Ureter (tissue), 1 donor: Measurements from ENCODE around the gene ISYNA1. TPM values are rescaled to one million over a fixed set of nuclear protein-coding genes. Genes with fewer than 3 reads are reported as not detected.
"Not testable (repeated sequence)": the region's sequence is repeated elsewhere in the genome, so short reads cannot be mapped to it uniquely, and the experiment has no call there.

Experiments
- DNase-seq: peaks from one replicate; pipeline ENCODE4 v3.0.0-alpha.2; 2020; ENCODE audit warnings: low spot score
- total RNA-seq: library from RNA; stranded (reverse); gene quantifications from one replicate; pipeline ENCODE4 v1.2.4, GENCODE V29; 2023
- donor health status: DM: yes; HTN: yes; CAD: no.

Gene ISYNA1
- total RNA-seq, 1 donor from 2014 or later, result 116 TPM

DNA sequence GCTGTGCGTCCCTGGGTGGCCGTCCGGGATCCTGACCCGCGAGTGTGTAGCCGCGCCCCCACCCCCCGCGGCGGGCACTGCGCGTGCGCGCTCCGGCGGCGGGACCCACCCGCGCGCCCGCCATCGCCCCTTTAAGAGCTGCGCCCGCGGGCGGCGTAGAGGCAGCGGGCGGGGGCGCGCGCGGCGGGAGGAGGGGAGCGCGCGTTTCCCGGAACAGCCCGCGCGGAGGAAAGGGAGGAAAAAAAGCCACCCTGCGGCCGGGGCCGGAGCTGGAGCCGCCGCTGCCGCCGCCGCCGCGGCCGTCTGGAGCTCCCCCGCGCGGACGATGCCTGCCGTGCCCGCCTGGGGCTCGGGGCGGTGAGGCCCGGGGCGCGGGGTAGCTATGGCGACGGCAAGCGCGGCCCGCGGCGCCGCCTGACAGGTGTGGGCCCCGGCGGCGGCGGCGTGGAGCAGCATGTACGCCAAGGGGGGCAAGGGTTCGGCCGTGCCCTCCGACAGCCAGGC lies 18.7 kb downstream of the ISYNA1 start, which contains the start of gene SSBP4:
SSBP4 (plus strand) TSS at position 204 of the 504 bp plus-strand sequence; CDS start at position 455, 251 bp downstream.
- DNase-seq, result no peak

DNA sequence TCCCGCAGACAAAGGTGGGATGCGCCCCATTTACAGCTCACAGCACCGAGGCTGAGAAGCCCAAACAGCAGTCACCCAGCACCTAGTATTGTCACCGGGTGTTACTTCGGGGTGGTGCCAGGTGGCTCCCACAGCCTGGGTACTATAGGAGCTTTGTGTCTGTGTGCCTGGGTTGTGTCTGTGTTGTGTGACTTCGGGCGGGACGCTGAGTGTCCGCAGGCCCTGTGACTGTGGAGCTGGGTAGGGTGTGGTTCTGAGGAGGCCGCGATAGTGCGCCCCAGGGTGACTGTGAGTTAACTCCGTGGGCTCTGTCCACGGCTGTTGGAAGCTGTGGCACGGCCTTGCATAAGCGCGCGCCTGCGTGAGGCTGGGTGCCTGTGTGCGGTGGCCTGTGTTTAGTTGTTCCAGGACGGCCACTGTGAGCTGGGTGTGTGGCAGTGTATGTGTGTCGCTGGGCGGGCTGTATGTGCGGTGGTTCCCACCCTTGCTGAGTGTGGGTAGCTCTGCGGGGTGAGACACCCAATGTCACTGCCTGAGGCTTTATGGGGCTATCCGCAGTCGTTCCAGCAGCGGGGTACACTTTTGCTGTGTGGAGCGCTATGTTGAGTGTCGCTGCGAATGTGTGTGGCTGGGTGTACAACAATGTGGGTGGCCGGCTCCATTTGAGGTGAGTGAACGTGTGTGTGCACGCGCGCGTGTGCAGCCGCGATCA lies 19.3 kb downstream of the ISYNA1 start:
- DNase-seq, result peak; percentile 71

DNA sequence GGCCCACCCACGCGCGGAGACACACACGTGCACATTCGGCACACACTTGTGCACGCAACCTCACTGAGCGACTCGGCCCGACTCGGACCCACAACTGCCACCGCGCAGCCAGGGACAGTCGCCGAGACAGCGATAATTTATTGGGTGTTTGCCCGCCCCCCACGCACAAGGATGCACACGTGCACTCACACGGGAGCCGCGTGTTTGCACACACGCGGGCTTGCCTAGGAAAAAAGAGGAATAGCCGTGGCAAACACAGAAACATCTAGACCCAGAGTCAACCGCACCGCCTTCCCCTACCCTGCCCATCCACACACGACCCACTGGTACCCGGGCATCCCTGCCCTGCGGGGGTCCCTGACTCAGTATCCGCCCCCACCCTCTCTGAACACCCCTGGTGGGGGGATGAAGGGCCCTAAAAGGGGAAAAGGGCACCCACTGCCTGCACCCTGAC lies 19.9 kb downstream of the ISYNA1 start:
- DNase-seq, result peak; percentile 69

DNA sequence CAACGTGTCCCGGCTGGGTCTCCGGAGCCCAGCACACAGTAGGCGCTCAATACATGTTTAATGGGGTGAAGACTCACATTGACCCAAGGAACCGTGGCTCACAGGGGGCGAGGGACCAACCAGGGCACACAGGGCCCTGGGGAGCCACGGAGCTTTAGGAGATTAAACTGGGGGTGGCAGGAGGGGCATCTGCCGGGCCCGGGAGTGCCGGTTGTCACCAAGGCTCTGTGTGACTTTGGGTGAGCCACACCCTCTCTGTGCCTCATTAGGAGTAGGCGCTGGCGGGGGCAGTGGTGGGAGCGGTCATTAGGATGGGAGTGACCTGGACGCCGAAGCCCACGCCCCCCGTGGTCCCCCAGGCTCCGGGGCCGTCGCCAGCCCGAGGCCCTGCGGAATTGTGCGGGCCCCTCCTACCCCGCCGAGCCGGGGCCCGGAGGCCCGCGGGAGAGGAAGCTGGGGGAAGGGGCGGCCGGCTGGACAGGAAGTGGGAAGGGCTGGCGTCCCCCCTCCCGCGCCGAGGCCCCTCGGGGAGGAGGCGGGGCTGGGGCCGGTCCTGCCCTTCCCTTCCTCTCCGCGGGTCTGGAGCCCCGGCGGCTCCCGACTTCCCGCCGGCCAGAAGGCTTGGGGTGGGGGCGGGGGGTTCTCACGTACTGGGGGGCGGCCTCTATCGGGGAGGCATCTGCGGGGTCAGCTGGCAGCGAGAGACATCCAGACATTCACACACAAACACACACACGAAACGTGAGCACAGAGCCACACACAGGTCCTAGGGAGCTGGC lies 20.5 kb downstream of the ISYNA1 start:
- peak; percentile 81 for DNase-seq

DNA sequence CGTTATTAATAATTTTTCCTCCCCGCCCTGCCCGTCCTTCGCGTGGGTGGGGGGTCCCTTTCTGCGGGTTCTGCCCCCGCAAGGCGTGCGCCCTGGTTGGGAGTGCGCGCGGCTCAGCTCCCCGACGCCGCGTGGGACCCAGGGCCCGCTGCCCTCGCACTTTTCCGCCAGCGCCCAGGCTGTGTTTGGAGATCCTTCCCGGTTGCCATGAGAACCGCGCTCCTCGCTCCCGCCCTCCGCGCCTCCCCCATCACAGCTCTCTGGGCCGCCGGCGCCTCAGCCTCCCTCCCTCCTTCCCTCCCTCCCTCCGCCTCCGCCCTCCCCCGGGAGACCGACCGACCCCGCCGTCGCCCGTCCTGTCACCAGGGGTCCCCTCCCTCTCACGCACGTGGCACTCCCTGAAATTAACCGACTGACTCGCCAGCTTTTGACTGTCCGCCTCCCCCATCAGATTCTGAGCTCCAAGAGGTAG lies 21.1 kb downstream of the ISYNA1 start:
- peak; percentile 92 for DNase-seq

DNA sequence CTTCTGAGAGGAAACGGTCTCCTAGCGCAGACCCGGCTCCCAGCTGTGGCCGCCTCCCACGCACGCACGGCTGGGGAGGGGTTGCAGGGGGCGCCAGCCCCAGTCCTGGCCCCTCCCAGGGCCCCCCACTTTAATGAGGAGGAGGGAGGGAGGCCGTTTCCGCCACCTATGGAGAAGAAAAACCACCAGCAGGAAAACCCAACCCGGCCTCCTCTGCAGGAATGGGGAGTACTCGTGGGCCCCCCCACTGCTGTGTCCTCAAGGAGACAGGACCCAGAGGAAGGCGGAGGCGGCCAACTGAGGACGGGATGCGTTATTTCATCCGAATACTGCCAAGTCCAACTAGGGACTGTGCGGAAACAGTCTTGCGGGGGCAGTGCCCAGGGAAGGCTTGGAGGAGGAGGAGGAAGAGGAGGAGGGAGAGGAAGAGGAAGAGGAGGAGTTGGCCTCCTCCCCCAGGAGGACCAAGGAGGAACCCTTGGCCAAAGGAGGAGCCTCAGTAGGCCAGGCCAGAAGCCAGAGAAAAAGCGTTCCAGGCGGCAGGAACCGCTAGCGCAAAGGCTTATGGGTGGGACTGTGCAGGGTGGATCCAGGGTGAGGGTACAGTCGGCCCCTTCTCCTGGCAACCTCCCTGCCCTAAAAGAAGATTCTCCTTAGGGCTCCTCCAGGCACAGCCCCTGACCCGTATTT lies 22.6 kb downstream of the ISYNA1 start:
- peak; percentile 78 for DNase-seq

DNA sequence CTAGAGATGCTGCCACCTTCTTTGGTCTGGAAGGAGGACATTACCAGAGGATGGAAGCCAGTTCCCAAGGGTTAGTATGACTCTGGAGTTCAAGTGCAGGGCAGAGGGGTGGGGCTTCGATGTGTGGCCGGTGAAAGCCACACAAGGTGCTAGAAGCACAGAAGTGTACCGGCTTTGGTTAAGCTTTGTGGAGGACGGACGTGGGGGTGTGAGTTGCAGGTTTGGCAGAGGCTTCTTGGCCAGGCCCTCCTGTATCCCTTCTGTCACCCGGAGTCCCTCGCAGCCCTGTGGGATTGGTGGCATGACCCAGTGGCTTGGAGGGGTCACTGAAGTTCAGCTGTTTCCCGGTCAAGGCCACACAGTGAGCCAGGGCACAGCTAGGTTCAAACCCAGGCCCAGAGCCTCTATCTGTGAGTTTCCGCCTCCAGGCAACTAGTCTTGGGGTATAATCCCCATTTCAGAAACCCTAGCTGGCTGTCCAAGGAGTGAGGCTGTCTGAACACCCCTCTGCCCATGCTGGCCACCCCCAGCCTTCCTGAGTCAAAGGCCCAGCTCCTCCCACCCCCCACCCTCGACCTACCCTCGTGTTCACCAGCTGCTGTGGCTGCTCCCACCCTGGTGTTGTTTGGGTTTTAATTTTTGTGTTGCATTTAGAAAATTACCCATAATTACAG lies 23.3 kb downstream of the ISYNA1 start:
- DNase-seq, result no peak

DNA sequence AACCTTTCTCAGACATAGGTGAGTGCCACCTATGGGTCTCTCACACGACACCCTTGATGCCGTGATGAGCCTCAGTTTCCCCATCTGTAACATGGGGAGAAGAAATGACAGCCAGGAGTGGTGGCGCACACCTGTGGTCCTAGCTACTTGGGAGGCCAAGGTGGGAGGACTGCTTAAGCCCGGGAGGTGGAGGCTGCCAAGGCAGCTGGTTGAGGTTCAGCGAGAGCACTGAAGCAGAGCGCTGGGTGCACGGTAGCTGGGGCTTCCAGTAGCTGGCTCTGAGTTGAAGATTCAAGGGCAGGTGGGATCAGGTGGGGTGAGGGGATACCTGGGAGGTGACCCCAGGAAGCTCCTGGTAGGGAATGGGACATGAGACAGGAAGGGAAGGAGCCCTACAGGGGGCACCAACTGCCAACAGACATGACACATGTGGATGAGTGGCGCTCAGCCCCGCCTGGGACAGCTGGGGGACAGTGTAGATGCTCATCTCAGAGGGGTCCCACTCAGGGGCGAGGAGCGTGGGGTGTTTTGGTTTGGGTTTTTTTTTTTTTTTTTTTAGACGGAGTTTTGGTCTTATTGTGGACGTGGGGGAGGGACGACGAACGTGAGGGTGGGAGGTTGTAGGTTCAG lies 25.2 kb downstream of the ISYNA1 start:
- no peak for DNase-seq

DNA sequence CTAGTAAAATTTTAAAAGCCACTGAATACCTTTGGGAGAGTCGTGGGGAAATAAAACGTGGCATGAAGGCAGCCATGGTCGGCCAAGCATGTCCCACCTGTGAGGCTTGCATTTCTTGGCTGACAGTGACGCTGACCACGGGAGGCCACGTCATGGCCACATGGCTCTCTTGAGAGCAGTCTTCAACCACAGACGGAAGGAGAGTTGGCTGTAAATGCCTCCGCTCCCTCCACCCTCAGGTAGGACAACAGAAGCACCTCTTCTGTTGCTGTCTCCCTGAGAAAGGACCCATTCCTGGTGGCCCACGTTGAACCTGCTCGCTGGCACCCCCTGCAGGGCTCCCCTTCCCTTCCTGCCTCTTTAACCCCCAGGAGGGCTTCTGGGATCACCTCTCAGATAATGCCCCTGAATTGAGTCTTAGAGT lies 29.9 kb downstream of the ISYNA1 start:
- no peak for DNase-seq

DNA sequence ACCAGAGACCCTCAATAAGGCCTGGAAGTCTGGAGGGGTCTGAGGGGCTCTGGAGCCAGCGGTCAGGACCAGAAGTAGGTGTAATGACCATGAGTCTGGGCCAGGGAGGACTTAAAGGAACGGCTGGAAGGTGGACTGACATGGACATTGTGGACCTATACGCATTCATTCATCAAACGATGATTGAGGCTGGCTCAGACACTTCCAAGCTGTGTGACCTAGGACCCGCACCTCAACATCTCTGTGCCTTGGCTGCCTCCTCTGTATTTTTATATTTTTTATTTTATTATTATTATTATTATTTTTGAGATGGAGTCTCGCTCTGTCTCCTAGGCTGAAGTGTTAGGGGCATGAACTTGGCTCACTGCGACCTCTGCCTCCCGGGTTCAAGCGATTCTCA lies 31.2 kb downstream of the ISYNA1 start:
- no peak for DNase-seq

DNA sequence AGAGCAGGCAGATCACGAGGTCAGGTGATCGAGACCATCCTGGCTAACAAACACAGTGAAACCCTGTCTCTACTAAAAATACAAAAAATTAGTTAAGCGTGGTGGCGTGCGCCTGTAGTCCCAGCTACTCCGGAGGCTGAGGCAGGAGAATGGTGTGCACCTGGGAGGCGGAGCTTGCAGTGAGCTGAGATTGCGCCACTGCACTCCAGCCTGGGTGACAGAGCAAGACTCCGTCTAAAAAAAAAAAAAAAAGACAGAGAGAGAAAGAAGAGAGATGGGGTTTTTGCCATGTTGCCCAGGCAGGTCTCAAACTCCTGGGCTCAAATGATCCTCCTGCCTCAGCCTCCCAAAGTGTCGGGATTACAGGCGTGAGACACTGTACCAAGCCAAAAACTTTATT lies 32.2 kb downstream of the ISYNA1 start:
- DNase-seq, result not testable (repeated sequence)

DNA sequence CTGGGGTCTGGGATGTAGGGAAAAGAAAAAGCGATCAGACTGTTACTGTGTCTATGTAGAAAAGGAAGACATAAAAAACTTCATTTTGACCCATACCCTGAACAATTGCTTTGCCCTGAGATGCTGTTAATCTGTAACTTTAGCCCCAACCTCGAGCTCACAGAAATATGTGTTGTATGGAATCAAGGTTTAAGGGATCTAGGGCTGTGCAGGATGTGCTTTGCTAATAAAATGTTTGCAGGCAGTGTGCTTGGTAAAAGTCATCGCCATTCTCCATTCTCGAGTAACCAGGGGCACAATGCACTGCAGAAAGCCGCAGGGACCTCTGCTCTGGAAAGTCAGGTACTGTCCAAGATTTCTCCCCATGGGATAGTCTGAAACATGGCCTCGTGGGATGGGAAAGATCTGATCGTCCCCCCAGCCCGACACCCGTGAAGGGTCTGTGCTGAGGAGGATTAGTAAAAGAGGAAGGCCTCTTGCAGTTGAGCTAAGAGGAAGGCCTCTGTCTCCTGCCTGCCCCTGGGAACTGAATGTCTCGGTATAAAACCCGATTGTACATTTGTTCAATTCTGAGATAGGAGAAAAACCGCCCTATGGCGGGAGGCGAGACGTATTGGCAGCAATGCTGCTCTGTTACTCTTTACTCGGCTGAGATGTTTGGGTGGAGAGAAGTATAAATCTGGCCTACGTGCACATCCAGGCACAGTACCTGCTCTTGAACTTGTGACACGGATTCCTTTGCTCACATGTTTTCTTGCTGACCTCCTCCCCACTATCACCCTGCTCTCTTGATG lies 35.3 kb downstream of the ISYNA1 start:
- DNase-seq, result not testable (repeated sequence)

DNA sequence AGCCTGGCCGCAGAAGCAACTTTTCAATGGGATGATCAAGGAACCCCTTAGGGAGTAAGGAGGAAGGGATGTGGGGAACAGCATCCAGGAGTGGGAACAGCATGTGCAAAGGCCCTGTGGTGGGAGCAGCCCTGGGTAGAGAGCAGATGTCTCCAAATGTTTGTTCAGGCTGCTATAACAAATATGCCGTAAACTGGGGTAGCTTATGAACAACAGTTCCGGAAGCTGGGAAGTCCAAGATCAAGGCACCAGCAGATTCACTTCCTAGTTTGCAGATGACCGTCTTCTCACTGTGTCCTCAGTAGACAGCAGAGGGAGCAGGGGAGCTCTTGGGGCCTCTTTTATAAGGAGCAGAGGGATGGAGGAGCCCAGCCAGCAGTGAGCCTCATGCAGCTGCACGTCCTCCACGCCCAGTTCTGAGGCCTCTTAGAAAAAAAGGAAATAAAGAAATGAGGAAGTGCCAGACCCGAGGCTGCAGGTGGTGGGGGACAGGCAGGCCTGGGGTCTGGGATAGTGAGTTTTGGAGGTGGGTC lies 36.3 kb downstream of the ISYNA1 start:
- DNase-seq, result peak; percentile 73

DNA sequence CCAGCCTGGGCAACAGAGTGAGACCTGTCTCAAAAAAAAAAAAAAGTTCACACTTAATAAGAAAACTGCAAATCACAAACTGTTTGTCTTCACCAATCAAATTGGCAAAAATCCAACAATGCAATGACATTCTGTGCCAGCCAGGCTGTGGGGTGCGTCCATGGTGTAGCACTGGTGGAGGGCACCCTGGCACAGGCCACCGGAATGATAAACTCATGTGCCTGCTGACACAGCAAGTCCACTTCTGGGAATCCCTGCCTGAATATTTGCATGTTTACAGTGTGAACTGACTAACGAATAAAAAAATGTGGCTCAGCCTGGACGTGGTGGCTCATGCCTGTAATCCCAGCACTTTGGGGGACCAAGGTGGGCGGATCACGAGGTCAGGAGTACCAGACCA lies 38.9 kb downstream of the ISYNA1 start:
- peak; percentile 69 for DNase-seq

DNA sequence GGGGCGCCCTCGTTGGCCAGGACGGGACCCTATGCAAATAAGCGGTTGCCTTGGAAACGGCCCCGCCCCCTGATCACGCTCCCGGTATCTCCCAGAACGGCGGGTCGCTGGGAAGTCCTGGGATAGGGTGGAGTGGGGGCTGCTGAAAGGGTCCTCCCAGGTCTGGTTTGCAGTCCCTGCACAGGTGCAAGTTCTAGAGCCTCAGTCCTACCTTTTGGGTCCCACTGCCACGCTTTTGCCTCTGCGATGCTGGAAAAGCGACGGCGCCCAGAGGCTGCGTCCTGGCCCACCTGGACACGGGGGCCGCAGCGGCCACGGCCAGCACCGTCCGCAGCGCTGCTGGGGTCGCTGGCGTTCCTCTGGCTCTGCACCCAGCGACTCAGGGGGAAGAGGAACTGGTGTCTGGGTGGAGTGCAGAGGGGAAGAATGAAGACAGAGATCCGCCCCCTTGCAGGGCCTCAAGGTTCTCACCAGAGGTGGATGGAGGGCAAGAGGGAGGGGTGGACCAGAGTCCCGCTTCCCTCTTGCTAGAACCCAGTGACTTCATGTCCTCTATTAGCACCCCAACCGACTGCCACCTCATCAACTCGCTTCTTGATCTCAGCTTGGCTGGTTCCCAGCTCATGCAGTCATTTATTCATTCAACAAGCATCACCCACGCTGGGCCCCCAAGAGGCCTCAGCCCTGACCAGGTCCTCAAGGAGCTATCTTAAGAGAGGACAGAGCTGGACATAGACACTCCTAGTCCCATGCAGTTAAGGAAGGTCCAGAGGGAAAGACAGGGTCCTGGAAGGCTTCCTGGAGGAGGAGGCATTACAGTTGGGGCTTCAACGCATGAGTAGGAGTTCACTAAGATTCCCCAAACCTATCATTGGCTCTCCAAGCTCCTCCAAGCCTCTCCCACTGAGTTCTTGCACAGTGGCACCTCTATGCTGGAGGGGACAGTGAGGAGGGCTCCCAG lies 40.4 kb downstream of the ISYNA1 start, which contains the start of gene LRRC25:
LRRC25 (minus strand) TSS at position 381 of the 961 bp plus-strand sequence. CDS start 659 bp downstream, outside the sequence.
- DNase-seq, result no peak

DNA sequence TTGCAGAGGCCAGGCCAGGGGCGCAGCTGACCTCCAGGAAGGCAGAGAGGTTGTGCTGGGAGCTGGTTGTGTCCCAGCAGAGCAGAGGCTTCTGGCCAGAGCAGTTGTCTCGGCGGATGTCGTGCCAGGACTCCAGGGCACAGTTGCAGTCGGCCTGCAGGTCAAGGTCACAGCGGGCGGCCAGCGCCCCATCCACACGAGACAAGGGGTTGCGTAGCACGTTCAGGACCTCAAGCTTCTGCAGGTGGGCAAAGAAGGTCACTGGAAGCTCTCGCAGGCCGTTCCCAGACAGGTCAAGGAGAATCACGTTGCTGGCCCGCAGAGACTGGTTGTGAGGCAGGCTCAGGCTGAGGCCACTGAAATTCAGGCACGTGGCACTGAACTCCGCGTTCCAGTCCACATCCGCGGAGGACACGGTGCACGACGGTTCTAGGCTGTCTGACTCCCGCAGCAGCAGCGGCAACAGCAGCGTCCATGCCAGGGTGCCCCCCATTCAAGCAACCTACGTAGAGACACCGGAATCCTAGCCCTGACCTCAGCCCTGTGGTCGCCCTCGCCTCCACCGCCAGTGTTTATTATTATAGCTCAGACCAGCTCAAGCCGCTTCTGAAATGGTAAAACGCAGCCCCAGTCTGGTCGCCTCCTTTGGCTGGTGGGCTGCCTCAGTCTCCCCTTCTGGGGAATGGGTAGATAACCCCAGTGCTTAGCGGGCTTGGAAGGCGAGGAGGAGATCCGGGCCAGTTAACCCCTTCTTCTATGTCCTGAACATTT lies 41.3 kb downstream of the ISYNA1 start:
- no peak for DNase-seq

DNA sequence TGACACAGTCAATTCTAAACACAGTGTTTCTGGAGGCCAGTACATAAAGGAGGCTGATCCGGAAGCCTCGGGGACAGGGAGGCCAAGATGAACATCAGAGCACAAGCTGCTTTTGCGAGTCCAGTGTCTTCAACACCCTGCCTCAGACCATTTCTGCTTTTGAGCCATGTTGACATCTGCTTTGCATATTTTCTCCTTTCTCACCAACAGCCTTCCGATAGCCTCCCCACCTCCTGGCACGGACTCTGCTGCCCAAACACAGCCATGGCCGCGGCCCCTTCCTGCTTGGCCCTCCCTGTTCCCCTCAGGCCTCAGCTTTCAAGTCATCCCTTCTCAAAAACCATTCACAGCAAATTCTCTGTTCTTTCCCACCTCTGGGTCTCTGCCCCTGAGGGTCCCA lies 44.1 kb downstream of the ISYNA1 start:
- no peak for DNase-seq

DNA sequence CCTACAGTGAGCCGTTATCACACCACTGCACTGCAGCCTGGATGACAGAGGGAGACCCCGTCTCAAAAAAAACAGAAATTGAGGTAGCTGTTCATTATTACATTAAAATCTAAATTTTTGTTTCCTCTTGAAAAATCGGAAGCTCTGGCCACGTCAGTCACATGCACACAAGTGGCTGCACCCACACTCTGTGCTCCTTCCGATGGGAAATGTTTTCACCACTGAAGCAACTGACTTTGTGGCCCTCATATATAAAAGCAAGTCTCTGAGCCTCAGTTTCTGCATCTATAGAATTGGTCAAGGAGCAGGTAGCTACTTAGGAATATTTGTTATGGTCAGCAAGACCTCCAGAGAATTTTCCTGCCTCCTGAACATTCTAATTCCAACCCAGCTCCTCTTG lies 45.0 kb downstream of the ISYNA1 start:
- no peak for DNase-seq
